Esophagus muscularis mucosa (tissue), 3 donors: Measurements from ENCODE around the gene KLC4.

ENCODE experiments used
- CTCF ChIP-seq, 3 experiments: fragments of 200-600 bp in 2 of 3; fragments of 450-650 bp in 1 of 3; sonication (generic) in 2 of 3; IDR thresholded peaks; one replicate each; pipeline ENCODE4 v1.5.1; 2017 to 2019; ENCODE audit warnings: antibody characterized with exemption in 3 of 3, mild to moderate bottlenecking in 2 of 3, moderate library complexity in 1 of 3
- POLR2AphosphoS5 ChIP-seq, 2 donors: sonication (generic); formaldehyde crosslinking; IDR thresholded peaks; one replicate each; pipeline ENCODE4 v1.6.1; 2017; ENCODE audit warnings: antibody characterized with exemption in 2 of 2

- TF ChIP-seq CTCF (IDR thresholded peaks at IDR 0.05) (no peak), POLR2AphosphoS5 (IDR thresholded peaks at IDR 0.05) (no peak)
Measured at GRCh38 chr6:43123461-43124314, 64.3 kb downstream of the KLC4 start.
